Thyroid gland (tissue), 4 donors: Measurements from ENCODE around the gene OGFR. TPM values are rescaled to one million over a fixed set of nuclear protein-coding genes. Genes with fewer than 3 reads are reported as not detected.
"Not testable (repeated sequence)": the region's sequence is repeated elsewhere in the genome, so short reads cannot be mapped to it uniquely, and the experiment has no call there.

Source experiments
- DNase-seq, 2 donors: peaks; one replicate each; pipeline ENCODE4 v3.0.0-alpha.2; 2019
- H3K27ac ChIP-seq, 3 donors: fragments of 200-600 bp; sonication (generic); 1 replicate in 2 of 3; 2 replicates in 1 of 3; pipeline ENCODE4 v1.5.1; 2016 to 2019; ENCODE audit warnings: mild to moderate bottlenecking in 1 of 3, moderate library complexity in 1 of 3
- H3K27me3 ChIP-seq: fragments of 200-600 bp; sonication (generic); one replicate; pipeline ENCODE4 v1.5.1; 2019
- H3K36me3 ChIP-seq, 2 donors: fragments of 200-600 bp; sonication (generic); one replicate each; pipeline ENCODE4 v1.5.1; 2016 to 2019
- H3K4me1 ChIP-seq, 2 donors: fragments of 200-600 bp; sonication (generic); one replicate each; pipeline ENCODE4 v1.5.1; 2017 to 2019
- H3K4me3 ChIP-seq, 3 donors: fragments of 200-600 bp; sonication (generic); replicated peaks in 1 of 3; 1 replicate in 2 of 3; 2 replicates in 1 of 3; pipeline ENCODE4 v1.5.1; 2016; ENCODE audit warnings: mild to moderate bottlenecking in 1 of 3
- H3K9me3 ChIP-seq: fragments of 200-600 bp; sonication (generic); one replicate; pipeline ENCODE4 v1.5.1; 2017
- CTCF ChIP-seq, 6 experiments: fragments of 200-600 bp in 3 of 6; fragments of 450-650 bp in 3 of 6; sonication (generic) in 3 of 6; IDR thresholded peaks; one replicate each; pipeline ENCODE4 v1.5.1; 2016 to 2019; ENCODE audit warnings: antibody characterized with exemption in 6 of 6, mild to moderate bottlenecking in 2 of 6, inconsistent platforms in 1 of 6, moderate library complexity in 1 of 6
- POLR2A ChIP-seq, 2 donors: fragments of 450-650 bp; IDR thresholded peaks; one replicate each; pipeline ENCODE4 v1.6.1; 2017; ENCODE audit warnings: antibody characterized with exemption in 2 of 2, mild to moderate bottlenecking in 2 of 2, moderate library complexity in 1 of 2
- WGBS, 2 donors: methylation state at CpG; one replicate each; pipeline ENCODE4 v1.1.5; 2017; 5-methylcytosine and 5-hydroxymethylcytosine counted together
- intact Hi-C: fragments of 100-400 bp; cut with DNase I; formaldehyde crosslinking; loops from one replicate; pipeline ENCODE4 v1.15.1; 2023
- total RNA-seq, 4 donors: library from RNA; depleted of rRNA; stranded (reverse); fragments of >200 nt; gene quantifications; one replicate each; pipeline ENCODE4 v1.2.3, GENCODE V29; 2016

OGFR gene
- total RNA-seq, 4 donors from 2014 or later, result 50.0 to 67.6 (median 63.7) TPM

DNA sequence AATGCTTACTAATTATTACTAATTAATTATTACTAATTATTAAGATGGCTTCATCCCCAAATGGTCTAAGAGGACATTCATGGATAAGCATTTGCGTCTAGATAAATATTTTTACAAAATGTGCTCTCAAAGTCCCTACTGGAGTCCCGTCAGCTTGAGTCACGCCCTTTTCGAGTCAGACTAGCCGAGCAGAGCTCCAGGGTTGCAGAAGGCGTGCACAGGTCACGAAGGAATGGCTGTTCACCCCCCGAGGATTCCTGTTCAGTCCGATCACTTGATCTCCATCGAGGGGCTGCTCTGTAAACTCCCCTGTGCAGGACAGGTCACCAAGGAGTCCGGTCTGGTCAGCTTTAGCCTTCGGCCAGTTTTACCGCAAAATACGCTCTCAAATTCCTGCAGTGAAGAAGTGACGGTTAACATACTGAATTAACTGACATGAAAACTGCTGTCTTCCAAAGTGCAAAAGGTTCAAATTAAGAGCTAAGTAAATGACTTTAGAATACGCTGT, 37.1 kb downstream of the OGFR start:
- 81% methylated on average over 16 of the region's 16 CpGs for WGBS, 2 donors
- DNase-seq, result no peak
- Histone ChIP-seq H3K4me3 (no peak overlapping the region), H3K27me3 (no peaks in the 10 kb centered on the region), H3K36me3 (peaks cover 0 to 3% of the 10 kb centered on the region in 2 donors), H3K4me1 (no peaks in the 10 kb centered on the region), H3K27ac (no peak overlapping the region), H3K9me3 (no peaks in the 10 kb centered on the region)
- intact Hi-C loops, result no loop called here
- no peak for TF ChIP-seq POLR2A (IDR thresholded peaks at IDR 0.05)

GRCh38 chr20:62843656-62844055, 39.0 kb downstream of the OGFR start:
- WGBS, 2 donors, result 94 to 95% methylated on average over 10 of the region's 10 CpGs
- TF ChIP-seq POLR2A (IDR thresholded peaks at IDR 0.05) (no peak), CTCF (IDR thresholded peaks at IDR 0.05) (no peak)
- no peaks in the 10 kb centered on the region for H3K27me3 ChIP-seq
- no peak for DNase-seq
- H3K36me3 ChIP-seq, result peaks cover 0 to 3% of the 10 kb centered on the region in 2 donors
- no peak overlapping the region for H3K27ac ChIP-seq
- peaks cover 11 to 12% of the 10 kb centered on the region in 2 donors for H3K4me1 ChIP-seq
- no peak overlapping the region for H3K4me3 ChIP-seq
- intact Hi-C loops, result no loop called here
- no peaks in the 10 kb centered on the region for H3K9me3 ChIP-seq

DNA sequence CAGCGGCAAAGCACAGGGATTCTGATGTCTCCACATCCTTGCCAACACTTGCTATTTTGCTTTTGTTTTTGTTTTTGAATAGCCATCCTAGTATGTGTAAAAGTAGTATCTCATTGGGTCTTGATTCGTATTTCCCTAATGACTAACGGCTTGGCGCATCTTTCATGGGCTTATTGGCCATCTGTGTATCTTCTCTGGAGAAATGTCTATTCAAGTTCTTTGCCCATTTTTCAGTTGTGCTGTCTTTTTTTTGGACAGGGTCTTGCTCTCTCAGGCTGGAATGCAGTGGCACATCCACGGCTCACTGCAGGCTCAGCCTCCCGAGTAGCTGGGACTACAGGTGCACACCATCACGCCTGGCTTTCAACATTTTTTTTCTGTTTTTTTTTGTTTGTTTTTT, 39.5 kb downstream of the OGFR start:
- intact Hi-C loops, result no loop called here
- Histone ChIP-seq H3K9me3 (no peaks in the 10 kb centered on the region), H3K27me3 (no peaks in the 10 kb centered on the region), H3K4me1 (peaks cover 16 to 17% of the 10 kb centered on the region in 2 donors), H3K27ac (no peak overlapping the region), H3K36me3 (peaks cover 0 to 3% of the 10 kb centered on the region in 2 donors), H3K4me3 (no peak overlapping the region)
- no peak for DNase-seq
- WGBS, 2 donors, result 96 to 97% methylated on average over 7 of the region's 7 CpGs
- no peak for TF ChIP-seq CTCF (IDR thresholded peaks at IDR 0.05)

DNA sequence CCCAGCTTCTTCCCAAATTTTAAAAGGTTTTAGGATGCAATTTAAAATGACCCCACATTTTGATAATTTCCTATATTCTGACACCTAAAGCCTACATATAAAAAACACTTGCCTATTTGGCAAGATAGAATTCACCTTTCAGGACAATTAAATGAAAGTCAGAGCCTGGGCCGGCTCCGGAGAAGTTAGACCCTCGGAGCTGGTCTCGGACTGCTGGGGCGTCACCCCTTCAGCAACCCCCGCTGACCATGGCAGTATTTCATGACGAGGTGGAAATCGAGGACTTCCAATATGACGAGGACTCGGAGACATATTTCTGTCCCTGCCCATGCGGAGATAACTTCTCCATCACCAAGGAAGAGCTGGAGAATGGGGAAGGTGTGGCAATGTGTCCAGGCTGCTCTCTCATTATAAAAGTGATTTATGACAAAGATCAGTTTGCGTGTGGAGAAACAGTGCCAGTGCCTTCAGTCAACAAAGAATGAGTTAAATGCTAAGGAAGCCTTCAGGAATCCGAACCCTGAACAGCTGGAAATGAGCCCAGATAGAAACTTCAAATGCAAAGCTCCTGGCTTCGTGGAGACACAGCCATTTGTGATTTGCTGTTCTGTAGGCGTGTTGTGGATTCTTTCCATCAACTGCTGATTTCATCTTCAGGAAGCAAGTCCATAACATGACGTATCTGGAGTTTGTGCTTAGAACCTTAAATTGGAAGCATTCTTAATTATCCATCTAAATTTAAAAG, 41.0 kb downstream of the OGFR start:
- WGBS, 2 donors, result 93 to 94% methylated on average over 16 of the region's 16 CpGs
- H3K4me3 ChIP-seq, result no peak overlapping the region
- intact Hi-C loops, result no loop called here
- no peak overlapping the region for H3K27ac ChIP-seq
- TF ChIP-seq CTCF (IDR thresholded peaks at IDR 0.05) (no peak), POLR2A (IDR thresholded peaks at IDR 0.05) (no peak)
- no peaks in the 10 kb centered on the region for H3K27me3 ChIP-seq
- H3K9me3 ChIP-seq, result no peaks in the 10 kb centered on the region
- peaks cover 0 to under 1% of the 10 kb centered on the region in 2 donors for H3K36me3 ChIP-seq
- no peak for DNase-seq
- H3K4me1 ChIP-seq, result peaks cover 16 to 22% of the 10 kb centered on the region in 2 donors

- DNase-seq, result no peak
- TF ChIP-seq POLR2A (IDR thresholded peaks at IDR 0.05) (no peak), CTCF (IDR thresholded peaks at IDR 0.05) (no peak)
- 94 to 95% methylated on average over 19 of the region's 19 CpGs for WGBS, 2 donors
- Histone ChIP-seq H3K27me3 (no peaks in the 10 kb centered on the region), H3K4me1 (peaks cover 16 to 22% of the 10 kb centered on the region in 2 donors), H3K4me3 (no peak overlapping the region), H3K27ac (no peak overlapping the region), H3K9me3 (no peaks in the 10 kb centered on the region), H3K36me3 (no peaks in the 10 kb centered on the region)
- intact Hi-C loops, result no loop called here
These were observed 41.7 kb downstream of the OGFR start for GRCh38 chr20:62846166-62846890.

GRCh38 chr20:62848917-62849316, 44.3 kb downstream of the OGFR start:
- peak; percentile 75 for DNase-seq
- Histone ChIP-seq H3K4me1 (peaks cover 16 to 22% of the 10 kb centered on the region in 2 donors), H3K27ac (peak overlapping the region; percentile 47 to 76 (median 60))
- H3K27me3 ChIP-seq, H3K4me3 ChIP-seq, intact Hi-C loops, H3K36me3 ChIP-seq, H3K9me3 ChIP-seq: not testable (repeated sequence)
- WGBS, 2 donors, result 32 to 57% methylated on average over 7 of the region's 7 CpGs
